ENCODE measurements around the gene RFNG. TPM values are rescaled to one million over a fixed set of nuclear protein-coding genes. Genes with fewer than 3 reads are reported as not detected.

RFNG gene
- total and polyA plus RNA-seq, 2 of the 13 experiments (the other 11 are each of a cell fraction or from before 2014, with no cell fraction given), result 61.4 to 64.0 TPM

DNA sequence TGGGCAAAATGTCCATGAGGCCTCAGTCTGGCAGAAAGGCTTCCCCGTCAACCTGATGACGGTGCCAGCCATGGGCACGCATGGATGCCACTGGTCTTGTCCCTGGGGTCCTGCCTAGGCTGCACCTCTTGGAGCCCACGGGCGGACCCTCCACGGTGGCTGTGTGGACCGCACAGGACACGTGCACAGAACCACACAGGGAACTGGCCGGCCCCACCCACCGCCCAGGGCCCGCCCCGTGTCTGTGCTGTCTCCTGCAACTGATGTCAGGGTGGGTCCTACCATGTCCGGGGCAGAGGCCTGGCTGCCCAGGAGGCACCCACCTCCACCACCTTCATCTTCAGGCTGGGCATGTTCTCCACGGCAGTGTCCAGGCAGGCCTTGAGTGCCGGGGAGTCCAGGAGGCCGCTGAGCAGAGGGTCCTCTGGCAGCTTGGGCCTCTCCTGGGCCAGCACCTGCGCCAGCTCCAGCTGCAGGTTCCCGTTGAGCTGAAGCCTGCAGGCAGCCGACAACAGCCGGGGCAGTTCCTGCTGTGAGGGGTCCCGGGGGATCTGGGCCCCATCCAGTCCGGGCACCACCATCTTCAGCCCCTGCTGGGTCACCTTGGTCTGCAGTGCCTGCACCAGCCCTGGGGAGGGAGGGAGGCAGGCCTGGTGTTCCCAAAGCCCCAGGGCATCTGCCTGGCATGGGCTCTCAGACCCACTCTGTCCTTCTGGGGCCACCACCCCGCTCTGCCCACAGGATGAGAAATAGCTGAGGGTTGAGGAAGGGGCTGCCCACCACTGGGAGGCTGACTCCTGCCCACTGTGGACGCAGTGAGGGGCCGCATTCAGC lies 34.5 kb upstream of the RFNG start (continued):
- TF ChIP-seq RBFOX2 (IDR thresholded peaks at IDR 0.05; ENCODE audit: low read depth, low read length), result peak; percentile 87

DNA sequence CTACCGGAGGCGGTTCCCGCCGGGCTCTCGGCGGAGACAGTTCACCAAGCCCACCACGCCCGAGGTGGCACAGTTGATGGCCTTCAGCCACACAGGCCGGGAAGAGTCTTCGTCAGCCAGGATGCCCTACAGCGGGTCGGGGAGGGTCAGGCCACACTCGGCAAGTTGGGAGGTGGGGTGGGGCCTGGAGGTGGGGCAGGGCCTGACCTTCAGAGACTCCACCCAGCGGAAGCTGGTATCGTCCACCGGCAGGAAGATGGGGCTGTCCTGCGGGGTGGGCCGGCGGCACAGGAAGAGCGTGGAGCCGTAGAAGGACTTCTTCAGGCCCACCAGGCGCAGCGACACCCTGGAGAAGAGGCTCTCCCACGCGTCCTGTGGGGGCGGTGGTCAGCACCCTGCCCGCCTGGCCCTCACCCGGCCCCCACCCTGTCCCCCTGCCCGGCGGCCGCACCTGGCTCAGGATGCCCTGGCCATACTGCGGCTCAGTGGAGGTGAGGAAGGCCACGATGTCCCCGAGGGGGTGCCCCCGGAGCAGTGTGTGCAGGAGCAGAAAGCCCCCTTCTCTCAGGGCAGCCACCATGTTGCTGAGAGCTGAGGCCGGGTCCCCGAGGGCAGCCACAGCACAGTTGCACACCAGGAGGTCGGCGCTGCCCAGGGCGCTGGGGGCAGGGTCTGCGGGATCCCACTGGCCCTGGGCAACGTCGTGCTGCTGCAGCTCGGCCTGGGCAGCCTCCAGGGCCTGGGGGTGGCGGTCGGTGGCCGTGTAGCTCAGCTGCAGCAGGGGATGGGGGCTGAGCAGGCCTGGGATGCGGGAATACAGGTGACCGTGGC lies 33.6 kb upstream of the RFNG start:
- no peak for FAIRE-seq
- H3K4me3 ChIP-seq (replicated peaks in 1 of 3; ENCODE audit: insufficient read depth in 1 of 3, low read depth in 2 of 3, low read length in 3 of 3), result no peak overlapping the region
- peaks cover 88 to 99% of the 10 kb centered on the region in 2 experiments for H3K36me3 ChIP-seq (replicated peaks in 1 of 2; ENCODE audit: control insufficient read depth in 1 of 2, insufficient read depth in 2 of 2, low read length in 2 of 2)
- no peak for TF ChIP-seq POLR2G (IDR thresholded peaks at IDR 0.05; ENCODE audit: low read depth, low read length)
- TF ChIP-seq HNRNPK (IDR thresholded peaks at IDR 0.05; ENCODE audit: low read depth, low read length, poor library complexity, severe bottlenecking), result peak; percentile 43
- 0 out of 2 replicates have a peak, but pooled peaks have one; percentile 10 for TF ChIP-seq MTA1 (CRISPR knock-in tag; IDR thresholded peaks at IDR 0.05; ENCODE audit: borderline replicate concordance)
- TF ChIP-seq PAF1 (CRISPR knock-in tag; IDR thresholded peaks at IDR 0.05), result peak; percentile 24; the same call in 1 of the 2 replicates
- TF ChIP-seq ZFY (CRISPR knock-in tag; IDR thresholded peaks at IDR 0.05), result 0 out of 2 replicates have a peak, but pooled peaks have one; percentile 2
- no peak for TF ChIP-seq ZNF558 (CRISPR knock-in tag; IDR thresholded peaks at IDR 0.05; ENCODE audit: borderline replicate concordance)
- 0 out of 2 replicates have a peak, but pooled peaks have one; percentile 7 for TF ChIP-seq ZFX (CRISPR knock-in tag; IDR thresholded peaks at IDR 0.05; ENCODE audit: low read depth)
- TF ChIP-seq POLR2A (IDR thresholded peaks at IDR 0.05; ENCODE audit: insufficient read depth in 1 of 2, low read depth in 2 of 2, low read length in 2 of 2), result peak in 1 of 2 experiments; percentile 24; a peak in 1 of 4 replicates
- TF ChIP-seq, protein P1, sequence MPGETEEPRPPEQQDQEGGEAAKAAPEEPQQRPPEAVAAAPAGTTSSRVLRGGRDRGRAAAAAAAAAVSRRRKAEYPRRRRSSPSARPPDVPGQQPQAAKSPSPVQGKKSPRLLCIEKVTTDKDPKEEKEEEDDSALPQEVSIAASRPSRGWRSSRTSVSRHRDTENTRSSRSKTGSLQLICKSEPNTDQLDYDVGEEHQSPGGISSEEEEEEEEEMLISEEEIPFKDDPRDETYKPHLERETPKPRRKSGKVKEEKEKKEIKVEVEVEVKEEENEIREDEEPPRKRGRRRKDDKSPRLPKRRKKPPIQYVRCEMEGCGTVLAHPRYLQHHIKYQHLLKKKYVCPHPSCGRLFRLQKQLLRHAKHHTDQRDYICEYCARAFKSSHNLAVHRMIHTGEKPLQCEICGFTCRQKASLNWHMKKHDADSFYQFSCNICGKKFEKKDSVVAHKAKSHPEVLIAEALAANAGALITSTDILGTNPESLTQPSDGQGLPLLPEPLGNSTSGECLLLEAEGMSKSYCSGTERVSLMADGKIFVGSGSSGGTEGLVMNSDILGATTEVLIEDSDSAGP (CRISPR knock-in tag; IDR thresholded peaks at IDR 0.05; ENCODE audit: borderline replicate concordance), result 0 out of 2 replicates have a peak, but pooled peaks have one; percentile 1
- TF ChIP-seq RBFOX2 (IDR thresholded peaks at IDR 0.05; ENCODE audit: low read depth, low read length), result peak; percentile 76
- TF ChIP-seq, protein P2, sequence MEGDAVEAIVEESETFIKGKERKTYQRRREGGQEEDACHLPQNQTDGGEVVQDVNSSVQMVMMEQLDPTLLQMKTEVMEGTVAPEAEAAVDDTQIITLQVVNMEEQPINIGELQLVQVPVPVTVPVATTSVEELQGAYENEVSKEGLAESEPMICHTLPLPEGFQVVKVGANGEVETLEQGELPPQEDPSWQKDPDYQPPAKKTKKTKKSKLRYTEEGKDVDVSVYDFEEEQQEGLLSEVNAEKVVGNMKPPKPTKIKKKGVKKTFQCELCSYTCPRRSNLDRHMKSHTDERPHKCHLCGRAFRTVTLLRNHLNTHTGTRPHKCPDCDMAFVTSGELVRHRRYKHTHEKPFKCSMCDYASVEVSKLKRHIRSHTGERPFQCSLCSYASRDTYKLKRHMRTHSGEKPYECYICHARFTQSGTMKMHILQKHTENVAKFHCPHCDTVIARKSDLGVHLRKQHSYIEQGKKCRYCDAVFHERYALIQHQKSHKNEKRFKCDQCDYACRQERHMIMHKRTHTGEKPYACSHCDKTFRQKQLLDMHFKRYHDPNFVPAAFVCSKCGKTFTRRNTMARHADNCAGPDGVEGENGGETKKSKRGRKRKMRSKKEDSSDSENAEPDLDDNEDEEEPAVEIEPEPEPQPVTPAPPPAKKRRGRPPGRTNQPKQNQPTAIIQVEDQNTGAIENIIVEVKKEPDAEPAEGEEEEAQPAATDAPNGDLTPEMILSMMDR (CRISPR knock-in tag; IDR thresholded peaks at IDR 0.05), result no peak
- no peak for TF ChIP-seq ZBTB42 (CRISPR knock-in tag; IDR thresholded peaks at IDR 0.05)
- TF ChIP-seq ZFYVE20 (CRISPR knock-in tag; IDR thresholded peaks at IDR 0.05; ENCODE audit: borderline replicate concordance, low read depth), result 0 out of 2 replicates have a peak, but pooled peaks have one; percentile 14
- no peak for TF ChIP-seq DPF2 (CRISPR knock-in tag; IDR thresholded peaks at IDR 0.05; ENCODE audit: borderline replicate concordance, low read depth)
- TF ChIP-seq BORCS8-MEF2B (CRISPR knock-in tag; IDR thresholded peaks at IDR 0.05), result 0 out of 2 replicates have a peak, but pooled peaks have one; percentile 21
- BruUV-seq (replicated peaks), result no TSS peak
- no peaks in the 10 kb centered on the region for H3K4me1 ChIP-seq (ENCODE audit: insufficient read depth, low read length)
- ChIA-PET CTCF (ENCODE audit: low intra/inter-chr PET ratio, low total read pairs) (no interaction called here), POLR2A (interaction anchor here (2.5 kb wide), 1 partner anchor 21 kb away, joined by 7 read pairs; no protein-coding TSS in a partner anchor)
- H4K20me1 ChIP-seq (ENCODE audit: insufficient read depth, low read length), result peaks cover 79% of the 10 kb centered on the region
- no peak overlapping the region for H3K9ac ChIP-seq (ENCODE audit: insufficient read depth, low read depth, low read length)
- intact Hi-C loops (cut with micrococcal nuclease; ENCODE audit: unreplicated experiment), result no loop called here
- H3K27me3 ChIP-seq (ENCODE audit: control insufficient read depth in 1 of 2, insufficient read depth in 2 of 2, low read length in 2 of 2), result no peaks in the 10 kb centered on the region
- no peak overlapping the region for H3K27ac ChIP-seq (ENCODE audit: extremely low read length, insufficient read depth, low read length)
- no peak overlapping the region for H3K4me2 ChIP-seq (ENCODE audit: low read depth, low read length)
- no peak overlapping the region for H2AFZ ChIP-seq (ENCODE audit: low read length)
- 97% methylated on average over 26 of the region's 49 CpGs for WGBS (ENCODE audit: low lambda C conversion rate)
- in situ Hi-C loops (cut with HindIII; ENCODE audit: extremely low pct_ligation_motif_present, low pct_unique_long_range_greater_than_20kb), result no loop called here
- H3K9me3 ChIP-seq (ENCODE audit: low read length), result no peaks in the 10 kb centered on the region
- H3K79me2 ChIP-seq (ENCODE audit: insufficient read depth, low read length), result peaks cover 10% of the 10 kb centered on the region
- no peak for DNase-seq (ENCODE audit: low spot score)
- ATAC-seq, result no peak
